WTC11 (cell line): Measurements from ENCODE around the gene SMOC2. TPM values are rescaled to one million over a fixed set of nuclear protein-coding genes. Genes with fewer than 3 reads are reported as not detected.

ENCODE experiments used
- ATAC-seq: fragments of 200-7000 bp; cut with Tn5 transposase; 2 replicates; pipeline ENCODE4 v1.10.0; 2021; ENCODE audit warnings: mild to moderate bottlenecking, moderate library complexity
- CTCF ChIA-PET: fragments of 300-600 bp; sonication (Branson Sonifier 250); formaldehyde crosslinking; loops from one replicate; lab custom pipeline; 2021; ENCODE audit warnings: antibody characterized with exemption; lab: Charles Lee
- POLR2A ChIA-PET: fragments of 350-600 bp; sonication (Branson Sonifier 250); formaldehyde crosslinking; loops from one replicate; lab custom pipeline; 2021; ENCODE audit warnings: antibody characterized with exemption; lab: Charles Lee
- DNase-seq: peaks from one replicate; pipeline ENCODE4 v3.0.0; 2021; ENCODE audit warnings: low spot score
- H3K27ac Mint-ChIP-seq: 2 replicates; pipeline ENCODE4 v1.8.0; 2021; ENCODE audit warnings: mixed read lengths
- H3K27me3 Mint-ChIP-seq: 2 replicates; pipeline ENCODE4 v1.8.0; 2021; ENCODE audit warnings: low read depth, mild to moderate bottlenecking, moderate library complexity, mixed read lengths
- H3K36me3 Mint-ChIP-seq: 2 replicates; pipeline ENCODE4 v1.8.0; 2021; ENCODE audit warnings: mixed read lengths
- H3K4me1 Mint-ChIP-seq: 2 replicates; pipeline ENCODE4 v1.8.0; 2022; ENCODE audit warnings: mixed read lengths
- H3K4me3 Mint-ChIP-seq: 2 replicates; pipeline ENCODE4 v1.8.0; 2021; ENCODE audit warnings: mild to moderate bottlenecking, moderate library complexity, mixed read lengths
- H3K9me3 Mint-ChIP-seq: 2 replicates; pipeline ENCODE4 v1.8.0; 2021; ENCODE audit warnings: mixed read lengths
- CBFB ChIP-seq: sonication (generic); formaldehyde crosslinking; IDR thresholded peaks from 2 replicates; pipeline ENCODE4 v1.8.1; 2022; ENCODE audit warnings: mild to moderate bottlenecking, low read depth, missing genetic modification reagents
- ELF4 ChIP-seq: sonication (generic); formaldehyde crosslinking; IDR thresholded peaks from 2 replicates; pipeline ENCODE4 v1.8.1; 2022; ENCODE audit warnings: low read depth, mild to moderate bottlenecking, moderate library complexity, missing genetic modification reagents
- GTF2I ChIP-seq: fragments of 250-450 bp; sonication (Bioruptor Pico); conservative IDR thresholded peaks from 2 replicates; pipeline ENCODE4 v1.4.0; 2021; ENCODE audit warnings: mild to moderate bottlenecking
- KAT7 ChIP-seq: sonication (generic); formaldehyde crosslinking; IDR thresholded peaks from 2 replicates; pipeline ENCODE4 v1.8.1; 2023; ENCODE audit warnings: missing genetic modification reagents, mild to moderate bottlenecking, borderline replicate concordance
- MAX ChIP-seq: sonication (generic); formaldehyde crosslinking; IDR thresholded peaks from 2 replicates; pipeline ENCODE4 v1.8.0; 2022; ENCODE audit warnings: mild to moderate bottlenecking, missing genetic modification reagents
- MLX ChIP-seq: sonication (generic); formaldehyde crosslinking; IDR thresholded peaks from 2 replicates; pipeline ENCODE4 v1.8.1; 2023; ENCODE audit warnings: mild to moderate bottlenecking, missing genetic modification reagents, moderate library complexity
- NFATC4 ChIP-seq: fragments of 250-450 bp; sonication (Bioruptor Pico); IDR thresholded peaks from 2 replicates; pipeline ENCODE4 v1.9.0; 2021; ENCODE audit warnings: mild to moderate bottlenecking
- RELA ChIP-seq: sonication (generic); formaldehyde crosslinking; IDR thresholded peaks from 2 replicates; pipeline ENCODE4 v1.8.1; 2022; ENCODE audit warnings: missing genetic modification reagents, mild to moderate bottlenecking, borderline replicate concordance
- SOX15 ChIP-seq: fragments of 250-450 bp; sonication (Bioruptor Pico); IDR thresholded peaks from 2 replicates; pipeline ENCODE4 v1.9.0; 2021; ENCODE audit warnings: mild to moderate bottlenecking
- TCF7 ChIP-seq: sonication (generic); formaldehyde crosslinking; IDR thresholded peaks from 2 replicates; pipeline ENCODE4 v1.8.0; 2022; ENCODE audit warnings: mild to moderate bottlenecking, low read depth, missing genetic modification reagents, moderate library complexity
- TP53 ChIP-seq: sonication (generic); formaldehyde crosslinking; IDR thresholded peaks from 2 replicates; pipeline ENCODE4 v1.8.1; 2023; ENCODE audit warnings: mild to moderate bottlenecking, missing genetic modification reagents
- ZBTB21 ChIP-seq: sonication (generic); formaldehyde crosslinking; IDR thresholded peaks from 2 replicates; pipeline ENCODE4 v1.8.1; 2023; ENCODE audit warnings: mild to moderate bottlenecking, missing genetic modification reagents, borderline replicate concordance
- ZNF121 ChIP-seq: sonication (generic); formaldehyde crosslinking; IDR thresholded peaks from 2 replicates; pipeline ENCODE4 v1.8.0; 2023; ENCODE audit warnings: missing genetic modification reagents
- ZNF263 ChIP-seq: sonication (generic); formaldehyde crosslinking; IDR thresholded peaks from 2 replicates; pipeline ENCODE4 v1.8.1; 2022; ENCODE audit warnings: low read depth, mild to moderate bottlenecking, moderate library complexity, missing genetic modification reagents
- ZNF317 ChIP-seq: sonication (generic); formaldehyde crosslinking; IDR thresholded peaks from 2 replicates; pipeline ENCODE4 v1.8.1; 2023; ENCODE audit warnings: low read depth, mild to moderate bottlenecking, moderate library complexity, missing genetic modification reagents, borderline replicate concordance
- ZNF416 ChIP-seq: fragments of 250-450 bp; sonication (Bioruptor Pico); IDR thresholded peaks from 2 replicates; pipeline ENCODE4 v1.9.0; 2021; ENCODE audit warnings: mild to moderate bottlenecking, inconsistent platforms
- ZNF423 ChIP-seq: fragments of 250-450 bp; sonication (Bioruptor Pico); IDR thresholded peaks from 2 replicates; pipeline ENCODE4 v2.1.2; 2022; ENCODE audit warnings: mild to moderate bottlenecking, moderate library complexity
- ZNF532 ChIP-seq: fragments of 250-450 bp; sonication (Bioruptor Pico); IDR thresholded peaks from 2 replicates; pipeline ENCODE4 v1.9.0; 2021; ENCODE audit warnings: mild to moderate bottlenecking, borderline replicate concordance
- total RNA-seq: library from RNA; stranded (reverse); gene quantifications from 3 replicates; pipeline ENCODE4 v1.2.3, GENCODE V29; 2021
- TF ChIP-seq, protein P1 (sequence below): fragments of 250-450 bp; sonication (Bioruptor Pico); IDR thresholded peaks from 2 replicates; pipeline ENCODE4 v1.8.0; 2021; ENCODE audit warnings: mild to moderate bottlenecking
- TF ChIP-seq, protein P2 (sequence below): sonication (generic); formaldehyde crosslinking; IDR thresholded peaks from 2 replicates; pipeline ENCODE4 v1.8.1; 2022; ENCODE audit warnings: low read depth, missing genetic modification reagents, borderline replicate concordance
- TF ChIP-seq, protein P3 (sequence below): sonication (generic); formaldehyde crosslinking; IDR thresholded peaks from 2 replicates; pipeline ENCODE4 v1.8.0; 2022; ENCODE audit warnings: mild to moderate bottlenecking, missing genetic modification reagents
- TF ChIP-seq, protein P4 (sequence below): sonication (generic); formaldehyde crosslinking; IDR thresholded peaks from 2 replicates; pipeline ENCODE4 v1.8.1; 2022; ENCODE audit warnings: missing genetic modification reagents, borderline replicate concordance

Gene SMOC2
- total RNA-seq, 1 experiment from 2014 or later: 3.9 TPM

DNA sequence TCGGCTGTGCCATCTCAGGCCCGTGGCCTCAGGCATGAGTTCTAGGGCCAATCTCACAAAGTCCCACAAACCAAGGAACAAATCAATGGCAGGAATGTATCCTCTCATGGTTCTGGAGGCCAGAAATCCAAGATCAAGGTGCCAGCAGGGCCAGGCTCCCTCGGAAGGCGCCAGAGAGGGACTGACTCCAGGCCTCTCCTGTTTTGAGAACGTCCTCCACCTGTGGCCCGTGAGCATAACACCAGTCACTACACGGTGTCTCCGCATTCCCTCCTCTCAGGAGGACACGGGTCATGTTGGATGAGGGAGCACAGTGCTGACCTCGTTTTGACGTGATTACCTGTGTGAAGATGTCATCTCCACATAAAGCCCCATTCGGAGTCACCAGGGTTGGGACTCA lies 45.0 kb upstream of the SMOC2 start (continued):
- TF ChIP-seq, protein P1, sequence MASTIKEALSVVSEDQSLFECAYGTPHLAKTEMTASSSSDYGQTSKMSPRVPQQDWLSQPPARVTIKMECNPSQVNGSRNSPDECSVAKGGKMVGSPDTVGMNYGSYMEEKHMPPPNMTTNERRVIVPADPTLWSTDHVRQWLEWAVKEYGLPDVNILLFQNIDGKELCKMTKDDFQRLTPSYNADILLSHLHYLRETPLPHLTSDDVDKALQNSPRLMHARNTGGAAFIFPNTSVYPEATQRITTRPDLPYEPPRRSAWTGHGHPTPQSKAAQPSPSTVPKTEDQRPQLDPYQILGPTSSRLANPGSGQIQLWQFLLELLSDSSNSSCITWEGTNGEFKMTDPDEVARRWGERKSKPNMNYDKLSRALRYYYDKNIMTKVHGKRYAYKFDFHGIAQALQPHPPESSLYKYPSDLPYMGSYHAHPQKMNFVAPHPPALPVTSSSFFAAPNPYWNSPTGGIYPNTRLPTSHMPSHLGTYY (CRISPR knock-in tag): no peak
- no peak for TF ChIP-seq CBFB (CRISPR knock-in tag)
- no peak for TF ChIP-seq ZNF317 (CRISPR knock-in tag)
- TF ChIP-seq ZBTB21 (CRISPR knock-in tag): no peak
- no peak for TF ChIP-seq ZNF121
- TF ChIP-seq KAT7: no peak
- no peak for TF ChIP-seq TCF7 (CRISPR knock-in tag)

DNA sequence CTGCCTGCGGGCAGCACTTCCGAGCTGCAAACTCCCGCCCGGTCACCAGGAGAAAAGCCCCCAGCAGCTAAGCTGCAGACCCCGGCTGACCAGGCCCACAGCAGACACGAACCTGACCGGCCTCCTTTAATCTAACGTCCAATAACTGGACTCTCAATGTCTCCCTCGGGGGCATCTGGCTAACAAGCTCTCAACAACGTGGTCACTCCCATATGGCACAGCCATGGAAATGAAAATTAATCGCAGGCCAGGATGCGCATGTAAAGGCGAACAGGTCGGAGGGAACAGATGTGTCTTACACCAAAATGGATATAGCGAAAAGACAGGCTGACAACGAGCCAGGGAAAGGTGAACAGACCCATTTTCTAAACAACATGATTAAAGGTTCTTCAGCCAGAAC lies 44.4 kb upstream of the SMOC2 start:
- ChIA-PET POLR2A (no interaction called here), CTCF (no interaction called here)
- H3K4me3 Mint-ChIP-seq: no peak overlapping the region
- no peaks in the 10 kb centered on the region for H3K27me3 Mint-ChIP-seq
- H3K36me3 Mint-ChIP-seq: peaks cover 3% of the 10 kb centered on the region; the same call in 1 of the 2 replicates
- DNase-seq: no peak
- H3K9me3 Mint-ChIP-seq: peaks cover 27% of the 10 kb centered on the region
- peaks cover 6% of the 10 kb centered on the region for H3K4me1 Mint-ChIP-seq
- no peak for ATAC-seq
- TF ChIP-seq ELF4 (CRISPR knock-in tag): no peak
- TF ChIP-seq, protein P2, sequence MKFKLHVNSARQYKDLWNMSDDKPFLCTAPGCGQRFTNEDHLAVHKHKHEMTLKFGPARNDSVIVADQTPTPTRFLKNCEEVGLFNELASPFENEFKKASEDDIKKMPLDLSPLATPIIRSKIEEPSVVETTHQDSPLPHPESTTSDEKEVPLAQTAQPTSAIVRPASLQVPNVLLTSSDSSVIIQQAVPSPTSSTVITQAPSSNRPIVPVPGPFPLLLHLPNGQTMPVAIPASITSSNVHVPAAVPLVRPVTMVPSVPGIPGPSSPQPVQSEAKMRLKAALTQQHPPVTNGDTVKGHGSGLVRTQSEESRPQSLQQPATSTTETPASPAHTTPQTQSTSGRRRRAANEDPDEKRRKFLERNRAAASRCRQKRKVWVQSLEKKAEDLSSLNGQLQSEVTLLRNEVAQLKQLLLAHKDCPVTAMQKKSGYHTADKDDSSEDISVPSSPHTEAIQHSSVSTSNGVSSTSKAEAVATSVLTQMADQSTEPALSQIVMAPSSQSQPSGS (CRISPR knock-in tag): no peak
- TF ChIP-seq ZNF263 (CRISPR knock-in tag): no peak
- no peak for TF ChIP-seq TP53 (CRISPR knock-in tag)
- TF ChIP-seq, protein P3, sequence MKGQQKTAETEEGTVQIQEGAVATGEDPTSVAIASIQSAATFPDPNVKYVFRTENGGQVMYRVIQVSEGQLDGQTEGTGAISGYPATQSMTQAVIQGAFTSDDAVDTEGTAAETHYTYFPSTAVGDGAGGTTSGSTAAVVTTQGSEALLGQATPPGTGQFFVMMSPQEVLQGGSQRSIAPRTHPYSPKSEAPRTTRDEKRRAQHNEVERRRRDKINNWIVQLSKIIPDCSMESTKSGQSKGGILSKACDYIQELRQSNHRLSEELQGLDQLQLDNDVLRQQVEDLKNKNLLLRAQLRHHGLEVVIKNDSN (CRISPR knock-in tag): no peak
- no peak for TF ChIP-seq ZNF423 (CRISPR knock-in tag)
- no peak overlapping the region for H3K27ac Mint-ChIP-seq

GRCh38 chr6:168397012-168397411 lies 44.0 kb upstream of the SMOC2 start:
- H3K9me3 Mint-ChIP-seq: peaks cover 31% of the 10 kb centered on the region
- ATAC-seq: no peak
- POLR2A ChIA-PET: no interaction called here
- CTCF ChIA-PET: no interaction called here
- no peak overlapping the region for H3K27ac Mint-ChIP-seq
- H3K27me3 Mint-ChIP-seq: no peaks in the 10 kb centered on the region
- no peak overlapping the region for H3K4me3 Mint-ChIP-seq
- no peak for DNase-seq
- H3K36me3 Mint-ChIP-seq: peaks cover 7% of the 10 kb centered on the region
- H3K4me1 Mint-ChIP-seq: peaks cover 6% of the 10 kb centered on the region
- TF ChIP-seq, protein P4, sequence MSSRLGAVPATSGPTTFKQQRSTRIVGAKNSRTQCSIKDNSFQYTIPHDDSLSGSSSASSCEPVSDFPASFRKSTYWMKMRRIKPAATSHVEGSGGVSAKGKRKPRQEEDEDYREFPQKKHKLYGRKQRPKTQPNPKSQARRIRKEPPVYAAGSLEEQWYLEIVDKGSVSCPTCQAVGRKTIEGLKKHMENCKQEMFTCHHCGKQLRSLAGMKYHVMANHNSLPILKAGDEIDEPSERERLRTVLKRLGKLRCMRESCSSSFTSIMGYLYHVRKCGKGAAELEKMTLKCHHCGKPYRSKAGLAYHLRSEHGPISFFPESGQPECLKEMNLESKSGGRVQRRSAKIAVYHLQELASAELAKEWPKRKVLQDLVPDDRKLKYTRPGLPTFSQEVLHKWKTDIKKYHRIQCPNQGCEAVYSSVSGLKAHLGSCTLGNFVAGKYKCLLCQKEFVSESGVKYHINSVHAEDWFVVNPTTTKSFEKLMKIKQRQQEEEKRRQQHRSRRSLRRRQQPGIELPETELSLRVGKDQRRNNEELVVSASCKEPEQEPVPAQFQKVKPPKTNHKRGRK (CRISPR knock-in tag): no peak
- TF ChIP-seq GTF2I (no peak), RELA (CRISPR knock-in tag) (no peak), MLX (CRISPR knock-in tag) (no peak), SOX15 (CRISPR knock-in tag) (no peak), ZNF416 (no peak), ZNF532 (no peak), NFATC4 (CRISPR knock-in tag) (no peak), MAX (CRISPR knock-in tag) (no peak)
